Fibroblast of skin of right quadriceps (primary cell): Measurements from ENCODE around the gene SNX11.
A peak's percentile ranks its signal among the peaks of the same experiment; 100 is the strongest.
"Not testable (repeated sequence)": the region's sequence is repeated elsewhere in the genome, so short reads cannot be mapped to it uniquely, and the experiment has no call there.

ENCODE experiments used
- DNase-seq: peaks from one replicate; pipeline ENCODE4 v3.0.0-alpha.2; 2013

Gene SNX11

GRCh38 chr17:48107137-48108055 lies at the start of gene SNX11:
Gene SNX11 (plus strand): TSS chr17:48107766. CDS start chr17:48112044, 4,278 bp downstream.
- DNase-seq, result peak; percentile 85

- no peak for DNase-seq
Observed at GRCh38 chr17:48058393-48059124, 49.0 kb upstream of the SNX11 start.

- no peak for DNase-seq
Observed at GRCh38 chr17:48059125-48059668, 48.4 kb upstream of the SNX11 start.

- no peak for DNase-seq
Observed at GRCh38 chr17:48060249-48060648, 47.3 kb upstream of the SNX11 start.

GRCh38 chr17:48062273-48062672 lies 45.3 kb upstream of the SNX11 start:
- no peak for DNase-seq

- no peak for DNase-seq
Observed at GRCh38 chr17:48064638-48065037, 42.9 kb upstream of the SNX11 start.

- DNase-seq, result no peak
Observed at GRCh38 chr17:48066192-48066591, 41.4 kb upstream of the SNX11 start.

GRCh38 chr17:48066656-48067055 lies 40.9 kb upstream of the SNX11 start:
- DNase-seq, result no peak

- no peak for DNase-seq
Observed at GRCh38 chr17:48067245-48067644, 40.3 kb upstream of the SNX11 start.

- not testable (repeated sequence) for DNase-seq
Observed at GRCh38 chr17:48067808-48068207, 39.8 kb upstream of the SNX11 start.

GRCh38 chr17:48068491-48068961 lies 39.0 kb upstream of the SNX11 start:
- DNase-seq, result peak; percentile 57

- no peak for DNase-seq
Observed at GRCh38 chr17:48070195-48070594, 37.4 kb upstream of the SNX11 start.

GRCh38 chr17:48071654-48072053 lies 35.9 kb upstream of the SNX11 start:
- DNase-seq, result no peak

- not testable (repeated sequence) for DNase-seq
Observed at GRCh38 chr17:48072811-48073210, 34.8 kb upstream of the SNX11 start.

- DNase-seq, result not testable (repeated sequence)
Observed at GRCh38 chr17:48073566-48074094, 33.9 kb upstream of the SNX11 start.

GRCh38 chr17:48074322-48075081 lies 33.1 kb upstream of the SNX11 start:
- DNase-seq, result peak; percentile 78

- not testable (repeated sequence) for DNase-seq
Observed at GRCh38 chr17:48077152-48077551, 30.4 kb upstream of the SNX11 start.

- DNase-seq, result no peak
Observed at GRCh38 chr17:48081858-48082257, 25.7 kb upstream of the SNX11 start.

- DNase-seq, result no peak
Observed at GRCh38 chr17:48084932-48085331, 22.6 kb upstream of the SNX11 start.

- no peak for DNase-seq
Observed at GRCh38 chr17:48093341-48094045, 14.1 kb upstream of the SNX11 start.

- DNase-seq, result no peak
Observed at GRCh38 chr17:48095611-48096010, 12.0 kb upstream of the SNX11 start.

GRCh38 chr17:48100160-48100559 lies 7.4 kb upstream of the SNX11 start:
- peak; percentile 72 for DNase-seq
